Heart left ventricle (tissue), 16 donors: ENCODE data around the gene ATP2A1. TPM values are rescaled to one million over a fixed set of nuclear protein-coding genes. Genes with fewer than 3 reads are reported as not detected.

Experiments used
- ATAC-seq, 4 donors: fragments of 200-7000 bp; cut with Tn5 transposase; one replicate each; pipeline ENCODE4 v1.9.1; 2020 to 2022; ENCODE audit warnings: moderate library complexity in 4 of 4, mild to moderate bottlenecking in 3 of 4, moderate number of reproducible peaks in 1 of 4
- DNase-seq, 5 donors: peaks; one replicate each; pipeline ENCODE4 v3.0.0-alpha.2; 2020
- H3K27ac ChIP-seq, 12 donors: fragments of 200-600 bp; sonication (generic) in 4 of 12; one replicate each; pipeline versions ENCODE4 v1.5.0 to v1.8.0; 2016 to 2022; ENCODE audit warnings: mild to moderate bottlenecking in 2 of 12
- H3K27me3 ChIP-seq, 9 donors: fragments of 200-600 bp; sonication (generic) in 2 of 9; one replicate each; pipeline versions ENCODE4 v1.5.1 to v1.8.0; 2016 to 2022; ENCODE audit warnings: mild to moderate bottlenecking in 3 of 9
- H3K36me3 ChIP-seq, 9 donors: fragments of 200-600 bp; sonication (generic) in 2 of 9; one replicate each; pipeline versions ENCODE4 v1.5.0 to v1.8.0; 2018 to 2022; ENCODE audit warnings: mild to moderate bottlenecking in 2 of 9
- H3K4me1 ChIP-seq, 12 donors: fragments of 200-600 bp; sonication (generic) in 4 of 12; one replicate each; pipeline versions ENCODE4 v1.5.0 to v1.8.0; 2016 to 2022; ENCODE audit warnings: mild to moderate bottlenecking in 3 of 12
- H3K4me3 ChIP-seq, 12 donors: fragments of 200-600 bp; sonication (generic) in 4 of 12; one replicate each; pipeline versions ENCODE4 v1.5.0 to v1.8.0; 2017 to 2022; ENCODE audit warnings: mild to moderate bottlenecking in 9 of 12, moderate library complexity in 4 of 12
- H3K9me3 ChIP-seq, 12 donors: fragments of 200-600 bp; sonication (generic) in 4 of 12; one replicate each; pipeline versions ENCODE4 v1.5.0 to v1.8.0; 2016 to 2022; ENCODE audit warnings: mild to moderate bottlenecking in 1 of 12
- POLR2A ChIP-seq, 2 donors: fragments of 450-650 bp; IDR thresholded peaks; one replicate each; pipeline ENCODE4 v1.6.1; 2017; ENCODE audit warnings: antibody characterized with exemption in 2 of 2, mild to moderate bottlenecking in 2 of 2, moderate library complexity in 2 of 2
- WGBS, 4 donors: extraction: QIAGEN DNeasy Blood & Tissue Kit in 2 of 4; methylation state at CpG; one replicate each; pipeline versions ENCODE4 v1.1.5 to v1.1.7; 2013 to 2018; 5-methylcytosine and 5-hydroxymethylcytosine counted together
- intact Hi-C, 10 donors: fragments of 100-400 bp; cut with DNase I; formaldehyde crosslinking; loops; one replicate each; pipeline versions ENCODE4 v1.11.1 to v1.14.2; 2022
- polyA plus RNA-seq, 2 donors: library from polyadenylated mRNA; stranded (reverse); fragments of 200-250 nt; gene quantifications; one replicate each; pipeline ENCODE4 v1.2.3, GENCODE V29; 2013
- total RNA-seq, 9 donors: library from RNA; depleted of rRNA in 2 of 9; stranded (reverse); fragments of >200 nt in 2 of 9; fragmentation: NEBNext Ultra II Directional in 3 of 9; extraction: Animal tissue kit (Norgen Biotek cat#: 25700) in 3 of 9; gene quantifications; one replicate each; pipeline versions ENCODE4 v1.1.0 to v1.2.4, GENCODE V29; 2016 to 2023
- TF ChIP-seq, protein P1 (sequence below), 12 donors: fragments of 200-600 bp; sonication (generic) in 4 of 12; IDR thresholded peaks; one replicate each; pipeline versions ENCODE4 v1.5.0 to v1.8.0; 2018 to 2022; ENCODE audit warnings: antibody characterized with exemption in 12 of 12, mild to moderate bottlenecking in 5 of 12
- donor health status: ischemic (EF 13 %, LVEDD 7.1; RV severe dilation, severe dysfunction).
- donor health status: healthy with polysubstance abuse.
- donor health status: DM: no; HTN: yes; CAD: no.
- donor health status: DM: no; HTN: no; CAD: no.
- donor health status: ischemic (EF 25% LVEDD 6.9; RV normal size, moderate dysfunction).
- donor health status: ischemic (EF 25% LVEDD 5.7; RV mildly dilated, moderate dysfunction).
- donor health status: healthy.
- donor health status: DM: yes; HTN: yes; CAD: no.
- donor health status: ischemic (EF 35%, LVEDD 5.7; RV mildly dilated, moderate dysfunction).
- donor health status: nonischemic (EF 11% LVEDD 7.7; RV severe dilation, severe dysfunction).
- donor health status: DM: yes; HTN: yes; CAD: no.
- donor health status: PGD.
- donor health status: ischemic (EF 29% LVEDD 5.4; RV normal size, mild dysfunction).
- donor health status: nonischemic (EF 23%, LVEDD 6.1; RV moderate dilation, normal function).

ATP2A1 gene
- total and polyA plus RNA-seq, 11 donors: 0.06 to 0.63 (median 0.39) TPM; not detected in 4

GRCh38 chr16:28943281-28943680, 65.0 kb downstream of the ATP2A1 start:
- Histone ChIP-seq H3K9me3 (no peaks in the 10 kb centered on the region), H3K27me3 (no peaks in the 10 kb centered on the region), H3K4me3 (no peak overlapping the region), H3K36me3 (no peaks in the 10 kb centered on the region), H3K4me1 (peaks cover 0 to 14% (median 6%) of the 10 kb centered on the region in 12 donors), H3K27ac (no peak overlapping the region)
- ATAC-seq: no peak
- intact Hi-C loops: loop anchor here in 4 of 10 donors (5.0 kb wide), 4 partner anchors 61 to 96 kb away; partner anchors contain the start of genes ATP2A1 (in 2 of the 4) and TUFM (in 1 of the 4)
- no peak for DNase-seq
- TF ChIP-seq, protein P1, sequence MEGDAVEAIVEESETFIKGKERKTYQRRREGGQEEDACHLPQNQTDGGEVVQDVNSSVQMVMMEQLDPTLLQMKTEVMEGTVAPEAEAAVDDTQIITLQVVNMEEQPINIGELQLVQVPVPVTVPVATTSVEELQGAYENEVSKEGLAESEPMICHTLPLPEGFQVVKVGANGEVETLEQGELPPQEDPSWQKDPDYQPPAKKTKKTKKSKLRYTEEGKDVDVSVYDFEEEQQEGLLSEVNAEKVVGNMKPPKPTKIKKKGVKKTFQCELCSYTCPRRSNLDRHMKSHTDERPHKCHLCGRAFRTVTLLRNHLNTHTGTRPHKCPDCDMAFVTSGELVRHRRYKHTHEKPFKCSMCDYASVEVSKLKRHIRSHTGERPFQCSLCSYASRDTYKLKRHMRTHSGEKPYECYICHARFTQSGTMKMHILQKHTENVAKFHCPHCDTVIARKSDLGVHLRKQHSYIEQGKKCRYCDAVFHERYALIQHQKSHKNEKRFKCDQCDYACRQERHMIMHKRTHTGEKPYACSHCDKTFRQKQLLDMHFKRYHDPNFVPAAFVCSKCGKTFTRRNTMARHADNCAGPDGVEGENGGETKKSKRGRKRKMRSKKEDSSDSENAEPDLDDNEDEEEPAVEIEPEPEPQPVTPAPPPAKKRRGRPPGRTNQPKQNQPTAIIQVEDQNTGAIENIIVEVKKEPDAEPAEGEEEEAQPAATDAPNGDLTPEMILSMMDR (IDR thresholded peaks at IDR 0.05): no peak
- no peak for TF ChIP-seq POLR2A (IDR thresholded peaks at IDR 0.05)

DNA sequence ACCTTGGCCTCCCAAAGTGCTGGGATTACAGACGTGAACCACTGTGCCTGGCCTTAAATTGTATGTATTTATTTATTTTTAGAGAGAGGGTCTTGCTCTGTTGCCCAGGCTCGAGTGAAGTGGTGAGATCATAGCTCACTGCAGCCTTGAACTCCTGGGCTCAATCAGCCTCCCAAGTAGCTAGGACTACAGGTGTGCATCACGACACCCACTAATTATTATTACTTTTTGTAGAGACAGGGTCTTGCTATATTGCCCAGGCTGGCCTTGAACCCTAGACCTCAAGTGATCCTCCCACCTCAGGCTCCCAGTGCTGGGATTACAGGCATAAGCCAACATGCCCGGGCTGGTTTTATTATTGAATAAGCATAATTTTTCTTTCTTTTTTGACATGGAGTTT, 68.4 kb downstream of the ATP2A1 start:
- H3K9me3 ChIP-seq: no peaks in the 10 kb centered on the region
- 70 to 83% (median 77%) methylated on average over 4 of the region's 4 CpGs for WGBS, 4 donors
- no peaks in the 10 kb centered on the region for H3K27me3 ChIP-seq
- ATAC-seq (no peak), DNase-seq (no peak)
- H3K4me3 ChIP-seq: no peak overlapping the region
- peaks cover 0 to 24% (median 9%) of the 10 kb centered on the region in 12 donors for H3K4me1 ChIP-seq
- no peaks in the 10 kb centered on the region for H3K36me3 ChIP-seq
- TF ChIP-seq, protein P1 (IDR thresholded peaks at IDR 0.05): no peak
- TF ChIP-seq POLR2A (IDR thresholded peaks at IDR 0.05): no peak
- H3K27ac ChIP-seq: no peak overlapping the region
- intact Hi-C loops: loop anchor here in 5 of 10 donors (5.0 kb wide), 3 partner anchors 69 to 124 kb away; partner anchors contain the start of genes ATXN2L (in 3 of the 5) and ATP2A1 (in 1 of the 5)

GRCh38 chr16:28950648-28951409, 72.5 kb downstream of the ATP2A1 start, which contains the start of gene NFATC2IP:
Gene NFATC2IP, plus strand, starts transcription at chr16:28950937. Its CDS starts 75 bp downstream, at chr16:28951012.
- intact Hi-C loops: loop anchor here in 4 of 10 donors (1.0 to 5.0 kb wide), 5 partner anchors 26 to 1021 kb away; partner anchors contain the start of genes ATXN2L (in 1 of the 4), RABEP2 (in 1 of the 4), TAOK2 (in 1 of the 4) and TUFM (in 1 of the 4)
- peak within 1 kb of the TSS; percentile 77 to 100 (median 90) for H3K4me3 ChIP-seq
- peak; percentile 98 to 100 (median 99) for ATAC-seq
- no peaks in the 10 kb centered on the region for H3K9me3 ChIP-seq
- WGBS, 4 donors: 0 to 1% (median 1%) methylated on average over 38 to 79 of the region's 79 CpGs
- DNase-seq: peak; percentile 100
- peak within 1 kb of the TSS; percentile 79 to 94 (median 84) for H3K27ac ChIP-seq
- peaks cover 0 to 24% (median 12%) of the 10 kb centered on the region in 12 donors for H3K4me1 ChIP-seq
- H3K36me3 ChIP-seq: peaks cover 0 to 37% (median 28%) of the 10 kb centered on the region in 9 donors
- TF ChIP-seq, protein P1 (IDR thresholded peaks at IDR 0.05): no peak
- TF ChIP-seq POLR2A (IDR thresholded peaks at IDR 0.05): peak in 1 of 2 donors; percentile 41
- H3K27me3 ChIP-seq: no peaks in the 10 kb centered on the region

GRCh38 chr16:28951410-28951943, 73.2 kb downstream of the ATP2A1 start:
- 1 to 4% (median 2%) methylated on average over 17 of the region's 17 CpGs for WGBS, 4 donors
- DNase-seq (peak in 1 of 5 donors; percentile 53), ATAC-seq (peak in 1 of 4 donors; percentile 53)
- no peak for TF ChIP-seq POLR2A (IDR thresholded peaks at IDR 0.05)
- TF ChIP-seq, protein P1 (IDR thresholded peaks at IDR 0.05): no peak
- Histone ChIP-seq H3K36me3 (peaks cover 0 to 43% (median 34%) of the 10 kb centered on the region in 9 donors), H3K27ac (peak overlapping the region in 11 of 12 donors; percentile 79 to 94 (median 84)), H3K4me3 (peak overlapping the region; percentile 77 to 100 (median 90)), H3K4me1 (peaks cover 0 to 21% (median 10%) of the 10 kb centered on the region in 12 donors), H3K9me3 (no peaks in the 10 kb centered on the region), H3K27me3 (no peaks in the 10 kb centered on the region)
- intact Hi-C loops: loop anchor here in 3 of 10 donors (2.0 to 5.0 kb wide), 3 partner anchors 105 to 1021 kb away; partner anchors contain the start of genes ATXN2L (in 1 of the 3), TAOK2 (in 1 of the 3) and TUFM (in 1 of the 3)
